HL-60 (cell line): ENCODE measurements around the gene PPP1R10.

Experiments
- CTCF ChIP-seq: IDR thresholded peaks from one replicate; pipeline ENCODE4 v1.5.1; 2011; ENCODE audit warnings: low read length, control low read depth, inconsistent platforms; ENCODE audit not compliant: insufficient read depth
- GABPA ChIP-seq: IDR thresholded peaks from 2 replicates; pipeline ENCODE4 v1.6.1; 2012; ENCODE audit warnings: low read depth
- POLR2AphosphoS5 ChIP-seq: IDR thresholded peaks from 2 replicates; pipeline ENCODE4 v1.6.1; 2012; ENCODE audit warnings: low read depth
- REST ChIP-seq: IDR thresholded peaks from 2 replicates; pipeline ENCODE4 v1.6.1; 2012; ENCODE audit warnings: low read depth; ENCODE audit not compliant: insufficient replicate concordance

GRCh38 chr6:30644769-30645168, 27.7 kb upstream of the PPP1R10 start:
- TF ChIP-seq CTCF, result no peak
- no peak for TF ChIP-seq POLR2AphosphoS5
- no peak for TF ChIP-seq REST
- TF ChIP-seq GABPA, result no peak
